Pulmonary artery endothelial cell (primary cell): ENCODE results near the gene ELAVL4. TPM values are rescaled to one million over a fixed set of nuclear protein-coding genes. Genes with fewer than 3 reads are reported as not detected.

Experiments used
- DNase-seq: peaks from one replicate; pipeline ENCODE4 v3.0.0-alpha.2; 2011; ENCODE audit warnings: low read depth, low spot score
- total RNA-seq: library from RNA; depleted of rRNA; stranded (reverse); fragments of >200 nt; gene quantifications from 2 replicates; pipeline ENCODE4 v1.2.3, GENCODE V29; 2014

ELAVL4 gene
- total RNA-seq, 1 donor from 2014 or later: not detected

GRCh38 chr1:50246869-50247268, 138.1 kb downstream of the ELAVL4 start:
- no peak for DNase-seq

DNA sequence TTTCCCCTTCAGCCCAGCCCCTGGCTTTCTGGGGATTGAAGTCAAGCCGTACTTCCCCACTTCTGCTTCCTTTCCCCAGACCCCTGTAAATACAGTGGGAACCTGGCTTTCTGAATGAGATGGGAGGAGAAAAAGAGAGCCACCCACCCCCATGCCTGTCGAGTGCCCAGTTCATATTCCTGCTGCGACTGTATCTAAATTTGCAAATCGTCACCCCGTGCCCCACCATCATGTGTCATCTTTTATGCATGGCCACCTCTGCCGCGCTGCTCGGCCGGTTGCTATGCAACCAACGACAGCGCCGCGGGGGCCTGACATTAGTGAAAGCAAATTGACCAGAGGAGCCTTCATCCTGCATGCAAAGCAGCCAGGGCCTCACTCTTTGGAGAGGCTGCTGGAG, 143.0 kb downstream of the ELAVL4 start:
- no peak for DNase-seq

DNA sequence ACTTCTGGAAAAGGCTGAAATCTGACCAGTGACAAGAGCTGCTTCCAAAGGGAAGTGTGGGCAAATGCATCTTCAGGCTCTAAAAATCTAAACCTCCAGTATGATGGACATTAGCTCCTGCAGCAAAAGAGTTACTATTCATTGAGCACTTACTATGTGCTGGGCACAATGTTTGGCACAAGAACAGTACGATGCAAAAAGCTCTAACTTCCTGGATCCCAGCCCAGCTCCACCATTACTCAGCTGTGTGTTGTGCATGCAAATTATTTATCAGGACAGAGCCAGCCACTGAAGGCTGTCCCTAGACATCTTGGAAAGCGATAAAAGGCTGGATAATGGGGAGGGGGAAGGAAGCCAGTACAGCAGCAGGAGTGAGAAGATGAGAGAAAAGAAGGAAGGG, 143.5 kb downstream of the ELAVL4 start:
- no peak for DNase-seq

Other genes with a start within 250 kb of the ELAVL4 start
- gene AGBL4, start 85.0 kb upstream of the ELAVL4 start, total RNA-seq: not detected in 2 replicates